GM12874 (cell line): ENCODE results near the gene GLCE.

Experiments
- CTCF ChIP-seq: IDR thresholded peaks from 2 replicates; pipeline ENCODE4 v1.5.1; 2011; ENCODE audit warnings: low read depth, mild to moderate bottlenecking, control low read depth, low read length, moderate library complexity; ENCODE audit not compliant: insufficient read depth

The GLCE gene

GRCh38 chr15:69298697-69299441 is 138.4 kb downstream of the GLCE start, which contains the start of gene PAQR5:
PAQR5 (plus strand) TSS chr15:69298912; CDS start chr15:69360081, 61,169 bp downstream.
- TF ChIP-seq CTCF = no peak

DNA sequence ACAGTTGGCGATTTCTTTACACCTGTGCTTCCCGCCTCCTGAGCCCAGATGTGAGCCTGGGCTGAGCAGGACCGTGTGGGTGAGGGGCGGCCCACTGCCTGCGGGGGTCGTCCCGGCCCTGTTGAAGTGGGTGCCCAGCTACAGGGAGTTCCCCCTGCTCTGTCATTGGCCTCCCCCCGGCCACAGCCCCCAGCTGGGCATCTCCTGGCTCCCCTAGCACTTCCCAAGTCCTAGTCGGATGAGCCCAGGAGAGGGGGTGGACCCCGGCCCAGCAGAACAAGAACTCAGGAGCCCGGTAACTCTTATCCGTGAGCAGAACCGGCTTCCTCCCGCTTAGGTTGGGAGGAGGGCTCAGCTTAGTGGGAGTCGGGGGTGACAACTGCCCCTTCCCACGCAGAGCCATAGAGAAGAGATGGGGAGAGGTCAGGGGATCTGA is 139.0 kb downstream of the GLCE start:
- TF ChIP-seq CTCF = no peak

GRCh38 chr15:69299943-69300588 is 139.6 kb downstream of the GLCE start:
- no peak for TF ChIP-seq CTCF

GRCh38 chr15:69302929-69303328 is 142.5 kb downstream of the GLCE start:
- no peak for TF ChIP-seq CTCF

- peak; percentile 21; the same call in 1 of the 2 replicates for TF ChIP-seq CTCF
Measured at GRCh38 chr15:69303337-69304181, 143.1 kb downstream of the GLCE start.

- no peak for TF ChIP-seq CTCF
Measured at GRCh38 chr15:69304182-69304545, 143.7 kb downstream of the GLCE start.
